GM18868 (cell line): ENCODE results near the gene BMP6.

Experiments used
- ATAC-seq: cut with Tn5 transposase; IDR thresholded peaks from one replicate; pipeline ENCODE4 v1.9.1; 2021; ENCODE audit warnings: mild to moderate bottlenecking, moderate library complexity; ENCODE audit not compliant: unreplicated experiment

Gene BMP6

GRCh38 chr6:7725849-7726415 lies at the start of gene BMP6:
Gene BMP6 (plus strand): TSS chr6:7726099. CDS start chr6:7726956, 857 bp downstream.
- peak; percentile 76 for ATAC-seq

GRCh38 chr6:7677229-7677628 lies 48.7 kb upstream of the BMP6 start:
- no peak for ATAC-seq

- no peak for ATAC-seq
Observed at GRCh38 chr6:7680393-7681075, 45.4 kb upstream of the BMP6 start.

- no peak for ATAC-seq
Observed at GRCh38 chr6:7681449-7681848, 44.5 kb upstream of the BMP6 start.

- no peak for ATAC-seq
Observed at GRCh38 chr6:7684076-7684475, 41.8 kb upstream of the BMP6 start.

GRCh38 chr6:7684843-7685242 lies 41.1 kb upstream of the BMP6 start:
- no peak for ATAC-seq

GRCh38 chr6:7685276-7685675 lies 40.6 kb upstream of the BMP6 start:
- no peak for ATAC-seq

- ATAC-seq, result no peak
Observed at GRCh38 chr6:7687145-7688111, 38.5 kb upstream of the BMP6 start.

GRCh38 chr6:7691021-7691420 lies 34.9 kb upstream of the BMP6 start:
- ATAC-seq, result no peak

GRCh38 chr6:7691675-7692452 lies 34.0 kb upstream of the BMP6 start:
- ATAC-seq, result no peak

GRCh38 chr6:7692453-7692784 lies 33.5 kb upstream of the BMP6 start:
- ATAC-seq, result no peak

- ATAC-seq, result no peak
Observed at GRCh38 chr6:7693827-7694226, 32.1 kb upstream of the BMP6 start.

GRCh38 chr6:7696061-7696460 lies 29.8 kb upstream of the BMP6 start:
- ATAC-seq, result no peak

- no peak for ATAC-seq
Observed at GRCh38 chr6:7697432-7697819, 28.5 kb upstream of the BMP6 start.

GRCh38 chr6:7697820-7698623 lies 27.9 kb upstream of the BMP6 start:
- no peak for ATAC-seq

- no peak for ATAC-seq
Observed at GRCh38 chr6:7701212-7701834, 24.6 kb upstream of the BMP6 start.

GRCh38 chr6:7703148-7703680 lies 22.7 kb upstream of the BMP6 start:
- ATAC-seq, result no peak

GRCh38 chr6:7705483-7705882 lies 20.4 kb upstream of the BMP6 start:
- ATAC-seq, result no peak

GRCh38 chr6:7706269-7706668 lies 19.6 kb upstream of the BMP6 start:
- no peak for ATAC-seq

GRCh38 chr6:7707787-7708186 lies 18.1 kb upstream of the BMP6 start:
- no peak for ATAC-seq
